GM12865 (cell line): Measurements from ENCODE around the gene MXRA8.

ENCODE experiments used
- DNase-seq: peaks from one replicate; pipeline ENCODE4 v3.0.0; 2010; ENCODE audit warnings: low read depth
- H3K4me3 ChIP-seq: 2 replicates; pipeline ENCODE4 v1.5.1; 2011; ENCODE audit warnings: mild to moderate bottlenecking, low read depth, low read length, control low read depth
- CTCF ChIP-seq: IDR thresholded peaks from 2 replicates; pipeline ENCODE4 v1.5.1; 2011; ENCODE audit warnings: low read length, control low read depth, low read depth, inconsistent platforms; ENCODE audit not compliant: insufficient read depth; ENCODE audit errors: missing control alignments

The MXRA8 gene

GRCh38 chr1:1333551-1334241 is 24.7 kb downstream of the MXRA8 start:
- H3K4me3 ChIP-seq: no peak overlapping the region
- no peak for DNase-seq
- TF ChIP-seq CTCF: no peak

GRCh38 chr1:1332774-1333480 is 25.4 kb downstream of the MXRA8 start:
- no peak for TF ChIP-seq CTCF
- H3K4me3 ChIP-seq: no peak overlapping the region
- no peak for DNase-seq

- H3K4me3 ChIP-seq: no peak overlapping the region
- no peak for DNase-seq
- TF ChIP-seq CTCF: no peak
These were observed 26.2 kb downstream of the MXRA8 start for GRCh38 chr1:1332031-1332755.

- H3K4me3 ChIP-seq: no peak within 1 kb of the TSS
- no peak for TF ChIP-seq CTCF
- DNase-seq: no peak
These were observed 27.0 kb downstream of the MXRA8 start, which contains the start of gene TAS1R3 for GRCh38 chr1:1331068-1331965. TSS of gene TAS1R3 (plus strand) at chr1:1331280. CDS start at chr1:1331346, 66 bp downstream.

GRCh38 chr1:1330366-1331067 is 27.8 kb downstream of the MXRA8 start:
- no peak overlapping the region for H3K4me3 ChIP-seq
- no peak for TF ChIP-seq CTCF
- no peak for DNase-seq
